HEK293 (cell line): ENCODE data around the gene PCSK6.

ENCODE experiments used
- CTCF ChIA-PET: fragments of 350-600 bp; formaldehyde crosslinking; extraction: SDS; loops from one replicate; lab custom pipeline; 2021; ENCODE audit warnings: antibody characterized with exemption; lab: Yijun Ruan, JAX
- POLR2A ChIA-PET: fragments of 300-600 bp; formaldehyde crosslinking; extraction: SDS; loops from one replicate; lab custom pipeline; 2020; ENCODE audit warnings: antibody characterized with exemption, inconsistent platforms; lab: Yijun Ruan, JAX
- H3K27ac ChIP-seq: fragments of 200-500 bp; sonication (Bioruptor generic); 2 replicates; pipeline ENCODE4 v1.5.1; 2014; ENCODE audit warnings: low read depth, low read length, control low read depth, inconsistent platforms; ENCODE audit errors: extremely low read depth
- H3K36me3 ChIP-seq, 2 experiments: fragments of 200-500 bp in 1 of 2; sonication (Bioruptor generic) in 1 of 2; 1 replicate in 1 of 2; 2 replicates in 1 of 2; pipeline ENCODE4 v1.5.1; 2014 to 2017; ENCODE audit warnings: inconsistent platforms in 2 of 2, low read length in 2 of 2; ENCODE audit not compliant: control insufficient read depth in 2 of 2, insufficient read depth in 1 of 2
- H3K4me1 ChIP-seq: fragments of 200-500 bp; sonication (Bioruptor generic); 2 replicates; pipeline ENCODE4 v1.5.1; 2014; ENCODE audit warnings: mild to moderate bottlenecking, low read length, inconsistent platforms; ENCODE audit not compliant: control insufficient read depth, insufficient read depth
- H3K4me3 ChIP-seq: 2 replicates; pipeline ENCODE4 v1.5.1; 2011; ENCODE audit warnings: low read depth, mild to moderate bottlenecking, control low read depth, low read length, moderate library complexity
- H3K9me3 ChIP-seq: fragments of 200-500 bp; sonication (Bioruptor generic); 2 replicates; pipeline ENCODE4 v1.5.1; 2014; ENCODE audit warnings: low read depth, low read length, inconsistent platforms; ENCODE audit not compliant: control insufficient read depth, insufficient read depth
- CTCF ChIP-seq: fragments of 450-650 bp; formaldehyde crosslinking; IDR thresholded peaks from 2 replicates; pipeline ENCODE4 v1.5.1; 2016; ENCODE audit warnings: missing biosample characterization, missing genetic modification characterization
- KLF7 ChIP-seq: fragments of 450-650 bp; formaldehyde crosslinking; IDR thresholded peaks from 2 replicates; pipeline ENCODE4 v1.5.1; 2016; ENCODE audit warnings: missing biosample characterization, missing genetic modification characterization, borderline replicate concordance
- PRDM1 ChIP-seq: fragments of 450-650 bp; formaldehyde crosslinking; IDR thresholded peaks from 2 replicates; pipeline ENCODE4; 2016; ENCODE audit warnings: missing biosample characterization, missing genetic modification characterization
- SP2 ChIP-seq: fragments of 450-650 bp; formaldehyde crosslinking; IDR thresholded peaks from 2 replicates; pipeline ENCODE4 v1.5.1; 2016; ENCODE audit warnings: missing biosample characterization, missing genetic modification characterization
- SP3 ChIP-seq: fragments of 450-650 bp; formaldehyde crosslinking; IDR thresholded peaks from 2 replicates; pipeline ENCODE4 v1.5.1; 2016; ENCODE audit warnings: missing biosample characterization, missing genetic modification characterization
- YY1 ChIP-seq: fragments of 450-650 bp; formaldehyde crosslinking; IDR thresholded peaks from 2 replicates; pipeline ENCODE4 v1.5.1; 2018; ENCODE audit warnings: missing biosample characterization, missing genetic modification characterization
- ZNF202 ChIP-seq: fragments of 450-650 bp; formaldehyde crosslinking; IDR thresholded peaks from 2 replicates; pipeline ENCODE4 v1.5.1; 2016; ENCODE audit warnings: missing biosample characterization, missing genetic modification characterization, borderline replicate concordance
- ZNF214 ChIP-seq: fragments of 450-650 bp; formaldehyde crosslinking; IDR thresholded peaks from 2 replicates; pipeline ENCODE4 v1.5.1; 2017; ENCODE audit warnings: missing biosample characterization, mild to moderate bottlenecking, missing genetic modification characterization, borderline replicate concordance
- ZNF266 ChIP-seq: fragments of 450-650 bp; formaldehyde crosslinking; IDR thresholded peaks from 2 replicates; pipeline ENCODE4 v1.5.1; 2016; ENCODE audit warnings: missing biosample characterization, missing genetic modification characterization, low read depth
- ZNF274 ChIP-seq, 2 experiments: fragments of 200-500 bp in 1 of 2; fragments of 450-650 bp in 1 of 2; sonication (Bioruptor generic) in 1 of 2; formaldehyde crosslinking in 1 of 2; IDR thresholded peaks; 2 replicates each; pipeline versions ENCODE4 v1.5.1 to v1.6.1; 2014 to 2016; ENCODE audit warnings: borderline replicate concordance in 1 of 2, inconsistent platforms in 1 of 2, low read length in 1 of 2, missing biosample characterization in 1 of 2, missing genetic modification characterization in 1 of 2
- ZNF311 ChIP-seq: fragments of 450-650 bp; formaldehyde crosslinking; IDR thresholded peaks from 2 replicates; pipeline ENCODE4 v1.5.1; 2017; ENCODE audit warnings: missing biosample characterization, missing genetic modification characterization, borderline replicate concordance
- ZNF350 ChIP-seq: fragments of 450-650 bp; formaldehyde crosslinking; IDR thresholded peaks from 2 replicates; pipeline ENCODE4 v1.5.0; 2017; ENCODE audit warnings: missing biosample characterization, mild to moderate bottlenecking, missing genetic modification characterization
- ZNF366 ChIP-seq: fragments of 450-650 bp; formaldehyde crosslinking; conservative IDR thresholded peaks from 2 replicates; pipeline ENCODE4 v1.5.1; 2016; ENCODE audit warnings: missing biosample characterization, missing genetic modification characterization
- ZNF510 ChIP-seq: fragments of 450-650 bp; formaldehyde crosslinking; IDR thresholded peaks from 2 replicates; pipeline ENCODE4 v1.5.1; 2018; ENCODE audit warnings: mild to moderate bottlenecking, missing genetic modification characterization, missing biosample characterization; ENCODE audit not compliant: insufficient replicate concordance
- ZNF555 ChIP-seq: fragments of 450-650 bp; formaldehyde crosslinking; conservative IDR thresholded peaks from 2 replicates; pipeline ENCODE4 v1.5.1; 2017; ENCODE audit warnings: missing biosample characterization, mild to moderate bottlenecking, missing genetic modification characterization, inconsistent platforms
- ZNF626 ChIP-seq: fragments of 450-650 bp; sonication (Bioruptor Pico); formaldehyde crosslinking; IDR thresholded peaks from 2 replicates; pipeline ENCODE4 v1.5.1; 2018; ENCODE audit warnings: missing biosample characterization, missing genetic modification characterization, inconsistent platforms
- ZNF629 ChIP-seq: fragments of 450-650 bp; formaldehyde crosslinking; IDR thresholded peaks from 2 replicates; pipeline ENCODE4 v1.5.1; 2017; ENCODE audit warnings: missing biosample characterization, missing genetic modification characterization
- ZNF660 ChIP-seq: fragments of 450-650 bp; IDR thresholded peaks from 2 replicates; pipeline ENCODE4 v1.5.1; 2018; ENCODE audit warnings: missing biosample characterization, mild to moderate bottlenecking, missing genetic modification characterization
- ZNF791 ChIP-seq: fragments of 450-650 bp; formaldehyde crosslinking; IDR thresholded peaks from 2 replicates; pipeline ENCODE4 v1.5.1; 2016; ENCODE audit warnings: missing biosample characterization, missing genetic modification characterization
- TF ChIP-seq, protein P1 (sequence below): sonication (generic); formaldehyde crosslinking; IDR thresholded peaks from 2 replicates; pipeline ENCODE4 v1.8.1; 2022; ENCODE audit warnings: mild to moderate bottlenecking, moderate library complexity, missing genetic modification reagents
- TF ChIP-seq, protein P2 (sequence below): fragments of 450-650 bp; formaldehyde crosslinking; IDR thresholded peaks from 2 replicates; pipeline ENCODE4 v1.5.1; 2016; ENCODE audit warnings: missing biosample characterization, missing genetic modification characterization
- TF ChIP-seq, protein P3 (sequence below): fragments of 450-650 bp; formaldehyde crosslinking; IDR thresholded peaks from 2 replicates; pipeline ENCODE4 v1.5.1; 2016; ENCODE audit warnings: missing biosample characterization, missing genetic modification characterization

The PCSK6 gene

DNA sequence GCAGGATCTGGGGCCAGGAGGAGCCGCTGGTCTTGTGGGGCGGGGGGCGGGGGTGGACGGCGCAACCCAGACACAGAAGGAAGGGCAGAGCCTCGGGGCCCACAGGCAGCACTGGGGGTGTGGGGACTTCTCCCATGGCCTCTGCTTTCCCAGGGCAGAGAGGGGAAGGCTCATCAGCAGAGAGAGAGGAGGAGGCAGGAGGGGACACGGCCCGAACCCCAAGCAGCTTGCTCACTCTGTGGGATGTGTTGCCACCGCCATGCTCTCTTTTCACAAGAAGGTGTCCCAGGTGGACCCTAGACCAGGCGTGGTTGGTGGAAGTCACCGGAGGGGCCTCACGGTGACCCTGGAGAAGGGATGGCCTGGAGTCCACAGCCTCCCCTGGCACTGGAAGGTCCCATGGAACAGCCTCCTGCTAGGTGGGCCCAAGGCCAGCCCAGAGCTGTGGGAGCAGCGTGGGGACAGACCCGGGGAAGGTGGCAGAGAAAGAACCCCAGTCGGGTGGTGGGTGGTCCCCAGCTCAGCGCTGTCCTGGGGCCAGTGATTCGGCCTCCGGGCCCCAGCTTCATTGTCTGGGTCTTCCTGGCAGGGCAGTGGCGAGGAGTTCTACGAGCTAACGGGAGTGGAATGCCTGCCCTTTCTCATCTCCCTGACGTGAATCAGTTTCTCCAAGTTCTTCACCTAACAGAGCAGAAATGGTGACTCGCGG lies 46.8 kb upstream of the PCSK6 start:
- POLR2A ChIA-PET = no interaction called here
- no peak overlapping the region for H3K27ac ChIP-seq

GRCh38 chr15:101535170-101535902 lies 45.8 kb upstream of the PCSK6 start:
- Histone ChIP-seq H3K27ac (no peak overlapping the region), H3K9me3 (no peaks in the 10 kb centered on the region), H3K4me1 (no peaks in the 10 kb centered on the region), H3K36me3 (no peaks in the 10 kb centered on the region), H3K4me3 (no peak overlapping the region)
- ChIA-PET CTCF (no interaction called here), POLR2A (no interaction called here)
- TF ChIP-seq ZNF350 (tag by site-specific recombination) = no peak
- no peak for TF ChIP-seq ZNF202 (tag by site-specific recombination)
- no peak for TF ChIP-seq PRDM1
- TF ChIP-seq KLF7 (tag by site-specific recombination) = no peak
- TF ChIP-seq ZNF266 (tag by site-specific recombination) = no peak
- no peak for TF ChIP-seq ZNF510 (tag by site-specific recombination)
- TF ChIP-seq SP2 (tag by site-specific recombination) = no peak
- TF ChIP-seq YY1 (tag by site-specific recombination) = no peak
- TF ChIP-seq ZNF791 (tag by site-specific recombination) = no peak
- TF ChIP-seq ZNF366 = no peak
- no peak for TF ChIP-seq SP3 (tag by site-specific recombination)
- TF ChIP-seq ZNF555 (tag by site-specific recombination) = no peak

More for the DNA sequence above, 46.8 kb upstream of the PCSK6 start:
- CTCF ChIA-PET = no interaction called here
- Histone ChIP-seq H3K4me1 (no peaks in the 10 kb centered on the region), H3K36me3 (no peaks in the 10 kb centered on the region)
- TF ChIP-seq CTCF = no peak
- TF ChIP-seq ZNF629 (tag by site-specific recombination) = no peak
- TF ChIP-seq, protein P1, sequence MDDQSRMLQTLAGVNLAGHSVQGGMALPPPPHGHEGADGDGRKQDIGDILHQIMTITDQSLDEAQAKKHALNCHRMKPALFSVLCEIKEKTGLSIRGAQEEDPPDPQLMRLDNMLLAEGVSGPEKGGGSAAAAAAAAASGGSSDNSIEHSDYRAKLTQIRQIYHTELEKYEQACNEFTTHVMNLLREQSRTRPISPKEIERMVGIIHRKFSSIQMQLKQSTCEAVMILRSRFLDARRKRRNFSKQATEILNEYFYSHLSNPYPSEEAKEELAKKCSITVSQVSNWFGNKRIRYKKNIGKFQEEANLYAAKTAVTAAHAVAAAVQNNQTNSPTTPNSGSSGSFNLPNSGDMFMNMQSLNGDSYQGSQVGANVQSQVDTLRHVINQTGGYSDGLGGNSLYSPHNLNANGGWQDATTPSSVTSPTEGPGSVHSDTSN = no peak
- no peak for TF ChIP-seq ZNF214 (tag by site-specific recombination)
- no peak for TF ChIP-seq ZNF660 (tag by site-specific recombination)
- TF ChIP-seq ZNF311 (tag by site-specific recombination) = no peak
- TF ChIP-seq ZNF202 (tag by site-specific recombination) = no peak
- TF ChIP-seq, protein P2, sequence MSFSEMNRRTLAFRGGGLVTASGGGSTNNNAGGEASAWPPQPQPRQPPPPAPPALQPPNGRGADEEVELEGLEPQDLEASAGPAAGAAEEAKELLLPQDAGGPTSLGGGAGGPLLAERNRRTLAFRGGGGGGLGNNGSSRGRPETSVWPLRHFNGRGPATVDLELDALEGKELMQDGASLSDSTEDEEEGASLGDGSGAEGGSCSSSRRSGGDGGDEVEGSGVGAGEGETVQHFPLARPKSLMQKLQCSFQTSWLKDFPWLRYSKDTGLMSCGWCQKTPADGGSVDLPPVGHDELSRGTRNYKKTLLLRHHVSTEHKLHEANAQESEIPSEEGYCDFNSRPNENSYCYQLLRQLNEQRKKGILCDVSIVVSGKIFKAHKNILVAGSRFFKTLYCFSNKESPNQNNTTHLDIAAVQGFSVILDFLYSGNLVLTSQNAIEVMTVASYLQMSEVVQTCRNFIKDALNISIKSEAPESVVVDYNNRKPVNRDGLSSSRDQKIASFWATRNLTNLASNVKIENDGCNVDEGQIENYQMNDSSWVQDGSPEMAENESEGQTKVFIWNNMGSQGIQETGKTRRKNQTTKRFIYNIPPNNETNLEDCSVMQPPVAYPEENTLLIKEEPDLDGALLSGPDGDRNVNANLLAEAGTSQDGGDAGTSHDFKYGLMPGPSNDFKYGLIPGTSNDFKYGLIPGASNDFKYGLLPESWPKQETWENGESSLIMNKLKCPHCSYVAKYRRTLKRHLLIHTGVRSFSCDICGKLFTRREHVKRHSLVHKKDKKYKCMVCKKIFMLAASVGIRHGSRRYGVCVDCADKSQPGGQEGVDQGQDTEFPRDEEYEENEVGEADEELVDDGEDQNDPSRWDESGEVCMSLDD (tag by site-specific recombination) = no peak
- no peak for TF ChIP-seq ZNF274 (IDR thresholded peaks at IDR 0.05; ENCODE audit: low read length)
- no peak for TF ChIP-seq ZNF274 (tag by site-specific recombination; IDR thresholded peaks at IDR 0.05; ENCODE audit: borderline replicate concordance)
- TF ChIP-seq, protein P3, sequence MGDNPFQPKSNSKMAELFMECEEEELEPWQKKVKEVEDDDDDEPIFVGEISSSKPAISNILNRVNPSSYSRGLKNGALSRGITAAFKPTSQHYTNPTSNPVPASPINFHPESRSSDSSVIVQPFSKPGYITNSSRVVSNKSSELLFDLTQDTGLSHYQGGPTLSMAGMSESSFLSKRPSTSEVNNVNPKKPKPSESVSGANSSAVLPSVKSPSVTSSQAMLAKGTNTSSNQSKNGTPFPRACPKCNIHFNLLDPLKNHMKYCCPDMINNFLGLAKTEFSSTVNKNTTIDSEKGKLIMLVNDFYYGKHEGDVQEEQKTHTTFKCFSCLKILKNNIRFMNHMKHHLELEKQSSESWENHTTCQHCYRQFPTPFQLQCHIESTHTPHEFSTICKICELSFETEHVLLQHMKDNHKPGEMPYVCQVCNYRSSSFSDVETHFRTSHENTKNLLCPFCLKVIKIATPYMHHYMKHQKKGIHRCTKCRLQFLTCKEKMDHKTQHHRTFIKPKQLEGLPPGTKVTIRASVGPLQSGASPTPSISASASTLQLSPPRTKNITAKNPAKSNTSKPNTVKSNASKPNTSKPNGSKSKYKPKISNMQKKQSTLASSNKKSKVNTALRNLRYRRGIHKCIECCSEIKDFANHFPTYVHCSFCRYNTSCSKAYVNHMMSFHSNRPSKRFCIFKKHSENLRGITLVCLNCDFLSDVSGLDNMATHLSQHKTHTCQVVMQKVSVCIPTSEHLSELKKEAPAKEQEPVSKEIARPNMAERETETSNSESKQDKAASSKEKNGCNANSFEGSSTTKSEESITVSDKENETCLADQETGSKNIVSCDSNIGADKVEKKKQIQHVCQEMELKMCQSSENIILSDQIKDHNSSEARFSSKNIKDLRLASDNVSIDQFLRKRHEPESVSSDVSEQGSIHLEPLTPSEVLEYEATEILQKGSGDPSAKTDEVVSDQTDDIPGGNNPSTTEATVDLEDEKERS (tag by site-specific recombination) = no peak
- no peak for TF ChIP-seq ZNF626 (tag by site-specific recombination)
- TF ChIP-seq, all 188 proteins: peak for 0
- Histone ChIP-seq H3K4me3 (no peak overlapping the region), H3K9me3 (no peaks in the 10 kb centered on the region)
